K562 (cell line): ENCODE results near the gene ASZ1. TPM values are rescaled to one million over a fixed set of nuclear protein-coding genes. Genes with fewer than 3 reads are reported as not detected.

ENCODE experiments used
- ATAC-seq: fragments of 200-7000 bp; cut with Tn5 transposase; 3 replicates; pipeline ENCODE4 v1.9.1; 2020; ENCODE audit warnings: moderate library complexity
- BruUV-seq: library from RNA; stranded (reverse); fragments of 400-500 nt; replicated peaks from 2 replicates; lab custom pipeline; 2021; lab: Mats Ljungman, UMichigan
- CTCF ChIA-PET: fragments of 300-600 bp; formaldehyde crosslinking; extraction: SDS; loops from one replicate; lab custom pipeline; 2021; ENCODE audit warnings: low intra/inter-chr PET ratio; lab: Yijun Ruan, JAX
- POLR2A ChIA-PET: fragments of 300-600, 350-650 bp; sonication (Branson Sonifier 250); formaldehyde crosslinking; extraction: SDS; loops from one replicate; lab custom pipeline; 2021; ENCODE audit warnings: antibody characterized with exemption, inconsistent platforms; lab: Yijun Ruan, JAX
- DNase-seq, 4 experiments: peaks; one replicate each; pipeline versions ENCODE4 v3.0.0 to v3.0.0-alpha.2; 2011 to 2018; ENCODE audit warnings: low spot score in 3 of 4, mixed read lengths in 3 of 4; ENCODE audit errors: extremely low read depth in 1 of 4
- FAIRE-seq: peaks from 2 replicates; lab custom pipeline; 2011; peaks lifted over from hg19 to GRCh38; lab: Jason Lieb, UNC
- H2AFZ ChIP-seq: 2 replicates; pipeline ENCODE4 v1.6.0; 2011; ENCODE audit warnings: low read depth, low read length, control low read depth, inconsistent platforms
- H3K27ac ChIP-seq: fragments of 200-600 bp; 3 replicates; pipeline ENCODE4 v1.8.0; 2011; ENCODE audit warnings: low read depth, mild to moderate bottlenecking, control low read depth, inconsistent platforms, low read length, moderate library complexity, mixed read lengths; ENCODE audit errors: extremely low read depth
- H3K27me3 ChIP-seq, 2 experiments: fragments of 300-600 bp in 1 of 2; 2 replicates in 1 of 2; 3 replicates in 1 of 2; pipeline versions ENCODE4 v1.6.0 to v1.8.0; 2011; ENCODE audit warnings: inconsistent platforms in 2 of 2, low read length in 2 of 2, mild to moderate bottlenecking in 1 of 2, mixed read lengths in 1 of 2, moderate library complexity in 1 of 2; ENCODE audit not compliant: control insufficient read depth in 2 of 2, insufficient read depth in 2 of 2
- H3K36me3 ChIP-seq: fragments of 300-600 bp; 3 replicates; pipeline ENCODE4 v1.8.0; 2011; ENCODE audit warnings: mild to moderate bottlenecking, low read length, inconsistent platforms; ENCODE audit not compliant: control insufficient read depth, insufficient read depth
- H3K4me1 ChIP-seq, 2 experiments: fragments of 200-600 bp in 1 of 2; replicated peaks in 1 of 2; 2 replicates in 1 of 2; 3 replicates in 1 of 2; pipeline versions ENCODE4 v1.5.1 to v1.8.0; 2011; ENCODE audit warnings: inconsistent platforms in 2 of 2, low read length in 2 of 2, mild to moderate bottlenecking in 1 of 2, mixed read lengths in 1 of 2, moderate library complexity in 1 of 2; ENCODE audit not compliant: control insufficient read depth in 2 of 2, insufficient read depth in 2 of 2
- H3K4me2 ChIP-seq: 2 replicates; pipeline ENCODE4 v1.6.1; 2011; ENCODE audit warnings: low read length, control low read depth, inconsistent platforms, mixed read lengths; ENCODE audit not compliant: insufficient read depth
- H3K4me3 ChIP-seq: fragments of 200-600 bp; sonication (generic), shearing (Covaris generic); 2 replicates; pipeline ENCODE4 v1.5.1; 2016; ENCODE audit warnings: control low read depth, inconsistent platforms
- H3K79me2 ChIP-seq: fragments of 200-600 bp; 3 replicates; pipeline ENCODE4 v1.8.0; 2011; ENCODE audit warnings: low read length, inconsistent platforms; ENCODE audit not compliant: control insufficient read depth, insufficient read depth
- H3K9ac ChIP-seq, 2 experiments: 2 replicates each; pipeline versions ENCODE4 v1.6.0 to v1.6.1; 2011; ENCODE audit warnings: low read depth in 2 of 2, low read length in 2 of 2, control low read depth in 1 of 2, inconsistent platforms in 1 of 2, mild to moderate bottlenecking in 1 of 2, mixed read lengths in 1 of 2; ENCODE audit not compliant: insufficient read depth in 1 of 2
- H3K9me1 ChIP-seq: one replicate; pipeline ENCODE4 v1.6.0; 2011; ENCODE audit warnings: inconsistent platforms, mild to moderate bottlenecking, low read length, moderate library complexity; ENCODE audit not compliant: control insufficient read depth, insufficient read depth
- H3K9me3 ChIP-seq: replicated peaks from 2 replicates; pipeline ENCODE4 v1.5.1; 2011; ENCODE audit warnings: low read depth, low read length, inconsistent platforms; ENCODE audit not compliant: control insufficient read depth, insufficient read depth
- H4K20me1 ChIP-seq: replicated peaks from 2 replicates; pipeline ENCODE4 v1.6.1; 2011; ENCODE audit warnings: low read length, inconsistent platforms, mixed read lengths; ENCODE audit not compliant: control insufficient read depth, insufficient read depth
- CTCF ChIP-seq, 3 experiments: IDR thresholded peaks in 2 of 3; conservative IDR thresholded peaks in 1 of 3; 2 replicates each; pipeline ENCODE4 v1.5.1; 2011 to 2012; ENCODE audit warnings: low read length in 3 of 3, mild to moderate bottlenecking in 3 of 3, control low read depth in 2 of 3, improper control_type of control experiment in 1 of 3, inconsistent platforms in 1 of 3, low read depth in 1 of 3, mixed read lengths in 1 of 3, moderate library complexity in 1 of 3; ENCODE audit not compliant: insufficient read depth in 2 of 3
- HSF4 ChIP-seq: fragments of 250-450 bp; sonication (Bioruptor Pico); IDR thresholded peaks from 2 replicates; pipeline ENCODE4 v2.1.2; 2022; ENCODE audit warnings: mild to moderate bottlenecking, moderate library complexity, borderline replicate concordance
- ZNF311 ChIP-seq: fragments of 250-450 bp; sonication (Bioruptor Pico); IDR thresholded peaks from 2 replicates; pipeline ENCODE4 v1.4.0; 2020; ENCODE audit warnings: mild to moderate bottlenecking, moderate library complexity
- WGBS: fragments of 100-300 bp; shearing (Covaris generic); methylation state at CpG from one replicate; pipeline ENCODE4 v1.1.6; 2016; ENCODE audit warnings: low coverage, mixed read lengths; ENCODE audit not compliant: insufficient coverage; ENCODE audit errors: missing lambda C conversion rate; 5-methylcytosine and 5-hydroxymethylcytosine counted together
- in situ Hi-C: fragments of 300-500 bp; cut with MboI; formaldehyde crosslinking; loops from 4 replicates; pipeline ENCODE4 v1.15.0; 2018; ENCODE audit warnings: inconsistent platforms, mixed read lengths
- intact Hi-C: fragments of 100-400 bp; cut with micrococcal nuclease; formaldehyde crosslinking; loops from 2 replicates; pipeline ENCODE4 v1.14.2; 2022
- polyA plus RNA-seq, 8 experiments: library from polyadenylated mRNA; depleted of rRNA in 4 of 8; stranded (reverse) in 5 of 8; unstranded in 3 of 8; fragments of >200 nt; fragmentation: Nextera tagmentation in 2 of 8; fragmentation: Illumina TruSeq in 1 of 8; extraction: Ambion mirVana in 2 of 8; extraction: Trizol in 1 of 8; gene quantifications; 2 replicates each; pipeline versions ENCODE4 v1.2.1 to v1.2.3, GENCODE V29; 2011 to 2014; ENCODE audit warnings: inconsistent platforms in 1 of 8, missing spikeins in 1 of 8
- total RNA-seq, 7 experiments: library from RNA; depleted of rRNA in 6 of 7; stranded (reverse); fragments of >200 nt in 6 of 7; fragmentation: Illumina TruSeq in 2 of 7; extraction: Trizol in 2 of 7; gene quantifications; 2 replicates each; pipeline versions ENCODE4 v1.2.1 to v1.2.3, GENCODE V29; 2011 to 2021; ENCODE audit warnings: low replicate concordance in 1 of 7
- TF ChIP-seq, protein P1 (sequence below): fragments of 450-650 bp; formaldehyde crosslinking; IDR thresholded peaks from 2 replicates; pipeline ENCODE4 v1.4.0; 2020; ENCODE audit warnings: mild to moderate bottlenecking, moderate library complexity
- TF ChIP-seq, protein P2 (sequence below): sonication (generic); formaldehyde crosslinking; IDR thresholded peaks from 2 replicates; pipeline ENCODE4 v1.8.1; 2022; ENCODE audit warnings: missing genetic modification reagents
- TF ChIP-seq, protein P3 (sequence below), 2 experiments: IDR thresholded peaks in 1 of 2; conservative IDR thresholded peaks in 1 of 2; 2 replicates each; pipeline ENCODE4 v1.6.1; 2016; ENCODE audit warnings: low read depth in 2 of 2, mild to moderate bottlenecking in 1 of 2, missing compliant biosample characterization in 1 of 2, missing genetic modification characterization in 1 of 2, moderate library complexity in 1 of 2

Gene ASZ1
- total and polyA plus RNA-seq, 9 of the 15 experiments (the other 6 are each of a cell fraction or from before 2014, with no cell fraction given) = not detected

DNA sequence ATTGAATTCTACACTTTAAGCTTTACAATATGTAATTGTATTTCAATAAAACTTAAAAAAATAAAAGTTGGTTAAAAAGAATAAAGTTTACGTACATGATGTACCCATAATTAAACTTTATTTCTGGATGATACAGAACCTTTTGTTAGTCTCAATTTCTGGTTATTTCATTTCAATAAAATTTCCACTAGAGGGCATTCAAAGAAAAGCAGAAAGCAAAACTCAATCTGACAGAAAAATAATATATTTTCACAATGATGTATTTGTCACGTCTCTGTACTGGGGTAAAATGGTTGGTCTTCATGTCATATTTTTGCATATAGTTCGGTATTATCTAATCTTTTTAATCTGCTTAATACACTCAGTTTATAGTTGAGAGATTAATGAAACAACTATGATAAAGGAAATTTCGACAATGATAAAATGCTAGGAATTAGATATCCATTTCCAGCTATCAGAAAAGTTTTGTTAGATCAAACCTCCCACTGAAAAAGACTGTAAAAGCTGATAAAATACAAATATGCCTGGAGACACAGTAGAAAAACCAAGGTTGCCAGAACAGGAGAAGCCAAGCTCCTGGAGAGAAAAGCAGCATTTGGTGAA is 27.4 kb downstream of the ASZ1 start:
- Histone ChIP-seq H3K27me3 (no peaks in the 10 kb centered on the region), H3K9me3 (no peaks in the 10 kb centered on the region), H3K27ac (no peak overlapping the region), H2AFZ (no peak overlapping the region), H3K36me3 (no peaks in the 10 kb centered on the region), H3K4me2 (no peak overlapping the region), H4K20me1 (no peaks in the 10 kb centered on the region), H3K4me3 (no peak overlapping the region), H3K4me1 (no peaks in the 10 kb centered on the region), H3K9me1 (no peaks in the 10 kb centered on the region), H3K9ac (no peak overlapping the region), H3K79me2 (no peaks in the 10 kb centered on the region)
- peak; percentile 45; the same call in 1 of the 3 replicates for ATAC-seq
- no peak for FAIRE-seq
- CTCF ChIA-PET = interaction anchor here (0.6 to 1.2 kb wide), 2 partner anchors 274 to 754 kb away, joined by 3 read pairs; no protein-coding TSS in a partner anchor
- no TSS peak for BruUV-seq
- intact Hi-C loops (loop anchor here (1.0 to 10.0 kb wide), 2 partner anchors 315 to 753 kb away; no protein-coding TSS in a partner anchor), in situ Hi-C loops (no loop called here)
- WGBS = 1% methylated on average over 4 of the region's 4 CpGs
- POLR2A ChIA-PET = no interaction called here
- peak in 1 of 4 experiments; percentile 17 for DNase-seq
- TF ChIP-seq ZNF311 (CRISPR knock-in tag) = no peak
- TF ChIP-seq, protein P1, sequence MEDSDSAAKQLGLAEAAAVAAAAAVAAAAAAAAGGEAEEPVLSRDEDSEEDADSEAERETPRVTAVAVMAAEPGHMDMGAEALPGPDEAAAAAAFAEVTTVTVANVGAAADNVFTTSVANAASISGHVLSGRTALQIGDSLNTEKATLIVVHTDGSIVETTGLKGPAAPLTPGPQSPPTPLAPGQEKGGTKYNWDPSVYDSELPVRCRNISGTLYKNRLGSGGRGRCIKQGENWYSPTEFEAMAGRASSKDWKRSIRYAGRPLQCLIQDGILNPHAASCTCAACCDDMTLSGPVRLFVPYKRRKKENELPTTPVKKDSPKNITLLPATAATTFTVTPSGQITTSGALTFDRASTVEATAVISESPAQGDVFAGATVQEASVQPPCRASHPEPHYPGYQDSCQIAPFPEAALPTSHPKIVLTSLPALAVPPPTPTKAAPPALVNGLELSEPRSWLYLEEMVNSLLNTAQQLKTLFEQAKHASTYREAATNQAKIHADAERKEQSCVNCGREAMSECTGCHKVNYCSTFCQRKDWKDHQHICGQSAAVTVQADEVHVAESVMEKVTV = peak; percentile 34; the same call in 1 of the 2 replicates
- TF ChIP-seq, protein P2, sequence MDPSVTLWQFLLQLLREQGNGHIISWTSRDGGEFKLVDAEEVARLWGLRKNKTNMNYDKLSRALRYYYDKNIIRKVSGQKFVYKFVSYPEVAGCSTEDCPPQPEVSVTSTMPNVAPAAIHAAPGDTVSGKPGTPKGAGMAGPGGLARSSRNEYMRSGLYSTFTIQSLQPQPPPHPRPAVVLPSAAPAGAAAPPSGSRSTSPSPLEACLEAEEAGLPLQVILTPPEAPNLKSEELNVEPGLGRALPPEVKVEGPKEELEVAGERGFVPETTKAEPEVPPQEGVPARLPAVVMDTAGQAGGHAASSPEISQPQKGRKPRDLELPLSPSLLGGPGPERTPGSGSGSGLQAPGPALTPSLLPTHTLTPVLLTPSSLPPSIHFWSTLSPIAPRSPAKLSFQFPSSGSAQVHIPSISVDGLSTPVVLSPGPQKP (CRISPR knock-in tag) = no peak
- TF ChIP-seq, protein P3, sequence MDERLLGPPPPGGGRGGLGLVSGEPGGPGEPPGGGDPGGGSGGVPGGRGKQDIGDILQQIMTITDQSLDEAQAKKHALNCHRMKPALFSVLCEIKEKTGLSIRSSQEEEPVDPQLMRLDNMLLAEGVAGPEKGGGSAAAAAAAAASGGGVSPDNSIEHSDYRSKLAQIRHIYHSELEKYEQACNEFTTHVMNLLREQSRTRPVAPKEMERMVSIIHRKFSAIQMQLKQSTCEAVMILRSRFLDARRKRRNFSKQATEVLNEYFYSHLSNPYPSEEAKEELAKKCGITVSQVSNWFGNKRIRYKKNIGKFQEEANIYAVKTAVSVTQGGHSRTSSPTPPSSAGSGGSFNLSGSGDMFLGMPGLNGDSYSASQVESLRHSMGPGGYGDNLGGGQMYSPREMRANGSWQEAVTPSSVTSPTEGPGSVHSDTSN (CRISPR knock-in tag; IDR thresholded peaks at IDR 0.05; ENCODE audit: low read depth) = no peak
- TF ChIP-seq, protein P3 (tag; conservative IDR thresholded peaks at IDR 0.05; ENCODE audit: low read depth) = 0 out of 2 replicates have a peak, but pooled peaks have one; percentile 15
- no peak for TF ChIP-seq HSF4
- peak in 2 of 3 experiments; percentile 21 to 70; a peak in 3 of 6 replicates for TF ChIP-seq CTCF (IDR thresholded peaks at IDR 0.05 in 2 of 3, conservative IDR thresholded peaks at IDR 0.05 in 1 of 3; ENCODE audit: insufficient read depth in 2 of 3, low read depth in 1 of 3, low read length in 3 of 3)
